Muscle of back (tissue), 13 donors: ENCODE data around the gene SV2B. TPM values are rescaled to one million over a fixed set of nuclear protein-coding genes. Genes with fewer than 3 reads are reported as not detected.
"Not testable (repeated sequence)": the region's sequence is repeated elsewhere in the genome, so short reads cannot be mapped to it uniquely, and the experiment has no call there.

ENCODE experiments used
- DNase-seq, 3 donors: peaks; one replicate each; pipeline versions ENCODE4 v3.0.0 to v3.0.0-alpha.2; 2013
- long read RNA-seq, 9 donors: transcript quantifications; one replicate each; lab custom pipeline, GENCODE V29; 2026
- polyA plus RNA-seq, 10 donors: library from polyadenylated mRNA; unstranded; fragments of 120-200 nt; gene quantifications; one replicate each; pipeline ENCODE4 v1.2.1, GENCODE V29; 2013; ENCODE audit not compliant: insufficient read length in 10 of 10

Gene SV2B
- 1 to 10 TPM; 1.7 to 4.7 (median 3.2) TPM for polyA plus RNA-seq
- long read RNA-seq, donor 1: 0 reads
- long read RNA-seq, donor 2: 0 reads
- long read RNA-seq, donor 3: 0 reads
- long read RNA-seq, donor 4: 0 reads
- long read RNA-seq, donor 5: 0 reads
- long read RNA-seq, donor 6: 0 reads
- long read RNA-seq, donor 7, full-length matches to known transcripts: 1 of 1 reads
- long read RNA-seq, donor 7, partial matches to known transcripts: 0 of 1 reads
- long read RNA-seq, donor 7, other reads (novel, unspliced or antisense): 0 of 1 reads
- long read RNA-seq, donor 8: 0 reads
- long read RNA-seq, donor 9: 0 reads

DNA sequence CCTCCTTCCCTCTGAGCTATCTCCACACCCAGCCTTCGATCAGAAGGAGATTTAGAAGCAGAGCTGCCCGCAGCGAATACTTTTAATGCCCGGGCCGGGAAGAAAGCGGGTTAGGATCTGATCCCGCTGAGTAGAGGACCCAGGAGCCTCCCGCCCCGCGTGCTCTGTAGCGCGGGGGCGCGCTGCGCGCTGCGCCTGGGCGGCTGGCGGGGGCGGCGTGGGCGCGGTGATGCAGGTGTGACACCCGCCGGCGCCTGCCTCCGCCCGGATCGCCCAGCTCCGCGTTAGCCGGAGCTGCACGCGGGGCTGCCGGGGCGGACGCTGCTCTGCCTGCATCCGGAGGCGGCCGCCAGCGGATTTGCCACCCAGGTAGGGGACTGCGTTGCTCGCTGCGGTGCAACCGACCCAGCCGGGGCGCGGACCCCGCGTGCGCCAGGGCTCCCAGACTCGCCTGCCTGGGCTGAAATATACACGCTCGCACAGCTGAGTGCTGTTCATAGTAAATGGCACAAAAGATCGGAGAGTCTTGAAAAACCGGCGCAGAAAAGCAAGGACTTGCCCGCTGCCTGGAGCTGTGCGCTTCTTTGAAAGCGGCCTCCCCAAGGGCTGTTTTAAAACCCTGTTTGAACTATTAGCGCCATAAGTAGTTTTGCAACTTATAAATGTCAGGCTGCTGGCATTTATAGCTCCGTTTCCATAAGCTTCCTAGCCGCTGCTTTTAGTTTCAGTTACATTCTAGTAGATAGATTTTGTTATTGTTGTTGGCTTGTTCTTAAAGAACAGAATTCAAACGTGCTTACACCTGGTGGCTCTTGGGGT is at the start of gene SV2B:
SV2B (plus strand) TSS at position 263 of the 819 bp plus-strand sequence. CDS start 126,007 bp downstream, outside the sequence.
- DNase-seq: peak in 2 of 3 donors; percentile 18 to 51

DNA sequence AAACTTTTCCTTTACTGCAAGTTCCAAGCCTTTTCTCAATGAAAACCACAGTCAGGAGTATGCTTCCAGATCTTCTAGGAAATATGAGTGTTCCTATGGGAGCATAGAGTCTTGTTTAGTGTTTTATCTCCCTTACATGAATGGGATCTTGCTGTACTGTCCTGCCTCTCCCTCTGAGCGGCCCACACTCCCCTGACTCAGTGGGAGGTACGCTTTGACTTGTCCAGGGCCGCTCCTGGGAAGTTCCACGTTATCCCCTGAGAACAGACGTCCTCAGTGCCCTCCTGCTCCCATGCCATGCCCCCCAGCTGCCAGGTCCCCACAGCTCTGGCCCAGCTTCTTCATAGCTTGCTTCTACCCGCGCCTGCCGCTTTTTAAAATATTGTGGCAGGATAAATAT is 48.8 kb upstream of the SV2B start:
- no peak for DNase-seq

- DNase-seq: no peak
Measured at GRCh38 chr15:91054816-91055215, 45.2 kb upstream of the SV2B start.

- peak; percentile 30 to 56 (median 38) for DNase-seq
Measured at GRCh38 chr15:91055548-91056331, 44.3 kb upstream of the SV2B start.

DNA sequence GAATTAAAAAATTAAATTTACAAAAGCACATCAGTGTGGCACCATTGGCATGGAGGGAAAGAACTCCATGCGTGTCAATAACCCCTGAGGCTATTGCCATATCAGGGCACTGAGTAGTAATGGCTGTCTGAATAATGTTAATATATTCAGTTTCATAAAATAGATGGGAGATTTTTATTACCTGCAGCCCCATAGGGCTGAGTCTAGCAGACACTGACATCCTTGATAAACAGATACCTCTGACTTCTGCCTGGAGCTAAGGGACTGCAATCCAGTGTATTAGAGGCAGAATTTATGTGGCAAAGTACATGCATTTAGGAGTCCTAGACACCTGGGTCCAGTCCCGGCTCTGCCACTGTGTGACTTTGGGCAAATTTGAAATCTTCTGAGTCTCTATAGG is 38.8 kb upstream of the SV2B start:
- no peak for DNase-seq

GRCh38 chr15:91061997-91062396 is 38.1 kb upstream of the SV2B start:
- no peak for DNase-seq

GRCh38 chr15:91065505-91065904 is 34.6 kb upstream of the SV2B start:
- DNase-seq: no peak

DNA sequence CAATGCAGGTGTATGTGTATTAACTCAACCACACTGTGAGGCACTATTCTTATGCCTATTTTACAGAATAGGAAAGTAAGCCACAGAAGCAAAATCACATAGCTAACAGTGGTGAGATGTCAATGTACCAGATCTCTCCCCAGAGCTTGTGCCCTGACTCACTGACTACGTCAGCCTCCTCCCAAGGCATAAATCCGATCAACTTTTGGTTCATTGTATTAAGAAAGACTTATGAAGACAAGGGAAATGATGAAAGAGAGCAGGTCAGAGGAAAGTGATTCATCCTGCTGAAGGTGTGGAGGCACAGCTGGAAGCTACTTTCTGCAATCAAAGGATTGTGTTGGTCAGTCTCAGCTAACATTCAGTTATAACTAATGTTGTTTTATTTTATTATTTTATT is 33.0 kb upstream of the SV2B start:
- no peak for DNase-seq

DNA sequence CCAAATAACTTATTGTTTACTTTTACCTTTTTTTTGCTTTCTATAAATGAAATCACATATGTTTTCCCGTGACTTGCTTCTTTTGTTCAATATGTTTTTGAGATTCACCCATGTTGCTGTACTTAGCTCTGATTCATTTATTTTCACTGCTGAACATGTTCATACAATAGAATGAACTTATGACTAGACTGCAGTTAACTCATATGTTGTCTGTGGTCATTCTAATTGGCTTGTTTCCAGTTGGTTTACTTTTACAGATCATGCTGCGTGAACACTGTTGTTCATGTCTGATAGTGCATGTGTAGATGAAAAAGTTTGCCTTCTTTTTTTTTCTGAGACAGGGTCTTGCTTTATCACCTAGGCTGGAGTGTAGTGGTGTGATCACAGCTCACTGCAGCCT is 31.6 kb upstream of the SV2B start:
- DNase-seq: no peak

DNA sequence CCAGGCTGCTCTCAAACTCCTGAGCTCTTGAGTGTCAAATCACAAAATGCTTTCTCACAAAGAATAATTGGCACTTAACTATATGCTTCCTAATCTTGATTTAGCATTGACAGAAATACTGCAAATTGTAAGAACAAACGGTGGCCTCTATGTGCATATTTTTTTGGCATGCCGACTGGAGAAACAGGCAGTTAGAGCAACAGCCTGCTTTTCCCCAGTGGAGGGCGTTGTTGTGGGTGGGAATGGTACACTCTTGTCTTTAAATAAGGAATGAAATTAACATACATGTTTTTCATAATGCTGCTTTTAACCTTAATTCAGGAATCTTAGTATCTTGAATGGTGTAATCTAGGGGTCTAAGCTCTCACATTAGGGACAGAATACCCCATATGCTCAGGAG is 31.1 kb upstream of the SV2B start:
- DNase-seq: no peak

GRCh38 chr15:91070872-91071271 is 29.2 kb upstream of the SV2B start:
- DNase-seq: no peak

GRCh38 chr15:91072161-91072560 is 27.9 kb upstream of the SV2B start:
- no peak for DNase-seq

- no peak for DNase-seq
Measured at GRCh38 chr15:91073077-91073476, 27.0 kb upstream of the SV2B start.

DNA sequence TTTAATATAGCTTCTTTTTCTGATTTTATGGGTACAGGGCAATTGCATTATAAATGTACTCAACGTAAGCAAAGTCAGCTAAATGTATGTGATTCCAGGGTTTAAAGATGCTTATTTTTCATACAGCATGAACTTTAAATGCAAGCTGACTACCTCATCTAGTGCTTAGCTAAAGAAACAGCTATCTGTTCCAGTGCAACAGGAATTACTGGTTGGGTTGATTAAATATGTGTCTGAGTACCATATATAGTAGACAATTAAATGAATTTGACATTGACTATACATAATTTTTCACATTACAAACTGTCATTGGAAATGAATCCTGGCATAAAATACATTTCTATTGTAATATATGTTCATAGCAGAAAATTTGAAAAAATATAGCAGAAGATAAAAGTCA is 26.3 kb upstream of the SV2B start:
- no peak for DNase-seq

GRCh38 chr15:91075739-91076138 is 24.3 kb upstream of the SV2B start:
- DNase-seq: peak in 2 of 3 donors; percentile 13 to 61

DNA sequence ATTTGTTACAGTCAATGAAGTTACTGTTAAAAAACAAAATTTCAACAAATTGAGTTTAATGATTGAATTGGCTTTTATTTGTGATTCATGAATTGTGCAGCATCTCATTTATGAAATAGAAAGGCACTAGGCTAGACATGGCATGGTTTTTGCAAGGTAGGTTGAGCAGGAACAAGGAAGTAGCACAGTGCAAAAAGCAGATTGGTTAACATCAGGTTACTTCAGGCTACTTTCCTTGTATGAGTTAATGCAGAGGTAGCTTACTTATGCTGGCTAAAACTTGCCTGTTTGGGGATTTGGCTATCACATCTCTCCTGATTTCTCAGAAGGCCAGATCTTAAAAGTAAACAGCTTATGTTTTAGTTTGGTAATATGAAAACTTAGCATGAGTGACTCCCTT is 23.0 kb upstream of the SV2B start:
- no peak for DNase-seq

DNA sequence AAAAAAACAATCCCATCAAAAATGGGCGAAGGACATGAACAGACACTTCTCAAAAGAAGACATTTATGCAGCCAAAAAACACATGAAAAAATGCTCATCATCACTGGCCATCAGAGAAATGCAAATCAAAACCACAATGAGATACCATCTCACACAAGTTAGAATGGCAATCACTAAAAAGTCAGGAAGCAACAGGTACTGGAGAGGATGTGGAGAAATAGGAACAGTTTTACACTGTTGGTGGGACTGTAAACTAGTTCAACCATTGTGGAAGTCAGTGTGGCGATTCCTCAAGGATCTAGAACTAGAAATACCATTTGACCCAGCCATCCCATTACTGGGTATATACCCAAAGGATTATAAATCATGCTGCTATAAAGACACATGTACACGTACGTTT is 6.2 kb upstream of the SV2B start:
- DNase-seq: not testable (repeated sequence)

DNA sequence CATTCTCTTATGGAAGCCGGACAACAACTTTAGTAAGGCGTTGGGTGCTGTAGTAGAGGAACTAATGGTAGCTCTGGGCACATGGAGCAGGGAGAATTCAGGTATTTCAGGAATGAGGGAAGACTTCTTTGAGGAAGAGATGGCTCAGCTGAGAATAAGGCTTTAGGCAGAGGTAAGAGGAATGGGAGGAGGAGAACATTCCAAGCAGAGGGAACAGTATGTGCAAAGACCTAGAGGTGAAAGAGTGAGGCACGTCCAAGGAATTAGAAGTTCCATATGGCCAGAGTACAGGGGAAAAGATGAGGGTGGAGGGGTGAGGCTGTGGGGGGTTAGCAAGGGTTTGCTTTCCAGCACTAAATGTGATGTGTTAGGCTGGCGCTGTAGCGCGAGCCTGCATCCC is 1.6 kb upstream of the SV2B start:
- no peak for DNase-seq

- DNase-seq: peak in 2 of 3 donors; percentile 11 to 46
Measured at GRCh38 chr15:91099616-91099994, 452 bp upstream of the SV2B start.

- no peak for DNase-seq
Measured at GRCh38 chr15:91100814-91101607, 954 bp downstream of the SV2B start.

DNA sequence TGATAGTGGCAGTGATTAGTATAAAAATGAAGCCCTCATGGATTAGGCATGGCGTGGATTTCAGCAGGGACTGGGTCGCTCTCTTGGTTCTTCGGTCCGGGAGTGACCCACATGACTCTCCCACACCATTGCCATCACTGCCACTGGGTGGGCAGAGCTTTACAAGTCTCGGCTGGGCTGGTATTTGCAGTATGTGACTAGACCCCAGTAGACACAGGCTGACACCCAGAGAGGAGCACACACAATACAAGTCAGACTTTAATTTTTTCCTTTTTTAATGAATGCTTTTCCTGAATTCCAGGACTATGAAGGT is 1.5 kb downstream of the SV2B start:
- no peak for DNase-seq
